OCI-LY3 (cell line): ENCODE data around the gene HES6.

Experiments used
- CTCF ChIP-seq: fragments of 200-600, 300-600 bp; sonication (generic); IDR thresholded peaks from 2 replicates; pipeline ENCODE4 v1.5.1; 2014; ENCODE audit warnings: antibody characterized with exemption, low read length, low read depth
- EZH2phosphoT487 ChIP-seq: fragments of 200-600 bp; shearing (Covaris generic); IDR thresholded peaks from 2 replicates; pipeline ENCODE4 v1.6.1; 2018; ENCODE audit warnings: antibody characterized with exemption, mixed run types, low read depth

GRCh38 chr2:238255151-238255551 is 15.3 kb upstream of the HES6 start:
- no peak for TF ChIP-seq CTCF
- no peak for TF ChIP-seq EZH2phosphoT487
